PC-9 (cell line): ENCODE results near the gene GAL3ST1. TPM values are rescaled to one million over a fixed set of nuclear protein-coding genes. Genes with fewer than 3 reads are reported as not detected.
"Not testable (repeated sequence)": the region's sequence is repeated elsewhere in the genome, so short reads cannot be mapped to it uniquely, and the experiment has no call there.

ENCODE experiments used
- BruUV-seq: library from RNA; stranded (reverse); fragments of 400-500 nt; replicated peaks from 2 replicates; lab custom pipeline; 2021; lab: Mats Ljungman, UMichigan
- CTCF ChIA-PET: fragments of 300-600 bp; sonication (Branson Sonifier 250); formaldehyde crosslinking; loops from one replicate; lab custom pipeline; 2022; ENCODE audit warnings: antibody characterized with exemption; lab: Charles Lee
- POLR2A ChIA-PET: fragments of 300-600 bp; sonication (Branson Sonifier 250); formaldehyde crosslinking; loops from one replicate; lab custom pipeline; 2022; ENCODE audit warnings: antibody characterized with exemption; ENCODE audit not compliant: unreplicated experiment; lab: Charles Lee
- DNase-seq, 2 experiments: peaks; one replicate each; pipeline versions ENCODE4 v3.0.0 to v3.0.0-alpha.2; 2015 to 2022; ENCODE audit warnings: mixed read lengths in 1 of 2
- H2AFZ ChIP-seq: fragments of 200-600 bp; sonication (generic); 2 replicates; pipeline ENCODE4 v1.8.1; 2017; ENCODE audit warnings: antibody characterized with exemption
- H3F3A ChIP-seq: fragments of 200-600 bp; sonication (generic); 2 replicates; pipeline ENCODE4 v1.8.1; 2017; ENCODE audit warnings: antibody characterized with exemption, mild to moderate bottlenecking, low read depth; ENCODE audit not compliant: insufficient read depth
- H3K27ac ChIP-seq: fragments of 200-600 bp; sonication (generic); 2 replicates; pipeline ENCODE4 v1.6.1; 2016; ENCODE audit warnings: mixed run types
- H3K27me3 ChIP-seq: fragments of 200-600 bp; sonication (generic); 2 replicates; pipeline ENCODE4 v1.6.1; 2016; ENCODE audit warnings: low read depth, mixed run types; ENCODE audit not compliant: insufficient read depth
- H3K36me3 ChIP-seq: fragments of 200-600 bp; sonication (generic); 2 replicates; pipeline ENCODE4 v1.6.1; 2016; ENCODE audit warnings: low read depth, mixed run types
- H3K4me1 ChIP-seq: fragments of 200-600 bp; sonication (generic); replicated peaks from 2 replicates; pipeline ENCODE4 v1.6.1; 2016; ENCODE audit warnings: mixed run types; ENCODE audit not compliant: insufficient read depth
- H3K4me2 ChIP-seq: fragments of 200-600 bp; sonication (generic); 2 replicates; pipeline ENCODE4 v1.6.1; 2017; ENCODE audit warnings: mixed run types
- H3K4me3 ChIP-seq: fragments of 200-600 bp; sonication (generic); 2 replicates; pipeline ENCODE4 v1.6.1; 2016; ENCODE audit warnings: mixed run types
- H3K79me2 ChIP-seq: fragments of 200-600 bp; sonication (generic); 2 replicates; pipeline ENCODE4 v1.6.1; 2017; ENCODE audit warnings: low read depth, mixed run types
- H3K9me2 ChIP-seq: fragments of 200-600 bp; sonication (generic); 2 replicates; pipeline ENCODE4 v1.8.1; 2017; ENCODE audit warnings: mild to moderate bottlenecking; ENCODE audit not compliant: insufficient read depth
- H3K9me3 ChIP-seq: fragments of 200-600 bp; sonication (generic); 2 replicates; pipeline ENCODE4 v1.8.1; 2016; ENCODE audit warnings: low read depth; ENCODE audit not compliant: insufficient read depth
- H4K20me1 ChIP-seq: fragments of 200-600 bp; sonication (generic); 2 replicates; pipeline ENCODE4 v1.8.1; 2017; ENCODE audit not compliant: insufficient read depth
- EZH2 ChIP-seq: fragments of 200-600 bp; sonication (generic); IDR thresholded peaks from 2 replicates; pipeline ENCODE4 v1.8.0; 2017; ENCODE audit warnings: antibody characterized with exemption, low read depth
- intact Hi-C: fragments of 100-400 bp; cut with micrococcal nuclease; formaldehyde crosslinking; loops from one replicate; pipeline ENCODE4 v1.10.0; 2022; ENCODE audit not compliant: unreplicated experiment
- total RNA-seq: library from RNA; stranded (reverse); gene quantifications from 2 replicates; pipeline ENCODE4 v1.2.3, GENCODE V29; 2021
- TF ChIP-seq, protein P1 (sequence below): fragments of 200-600 bp; sonication (generic); conservative IDR thresholded peaks from 2 replicates; pipeline ENCODE4 v1.6.1; 2017; ENCODE audit warnings: mixed run types, antibody characterized with exemption, mild to moderate bottlenecking, moderate library complexity

Gene GAL3ST1
- total RNA-seq, 1 experiment from 2014 or later = 0.52 TPM

DNA sequence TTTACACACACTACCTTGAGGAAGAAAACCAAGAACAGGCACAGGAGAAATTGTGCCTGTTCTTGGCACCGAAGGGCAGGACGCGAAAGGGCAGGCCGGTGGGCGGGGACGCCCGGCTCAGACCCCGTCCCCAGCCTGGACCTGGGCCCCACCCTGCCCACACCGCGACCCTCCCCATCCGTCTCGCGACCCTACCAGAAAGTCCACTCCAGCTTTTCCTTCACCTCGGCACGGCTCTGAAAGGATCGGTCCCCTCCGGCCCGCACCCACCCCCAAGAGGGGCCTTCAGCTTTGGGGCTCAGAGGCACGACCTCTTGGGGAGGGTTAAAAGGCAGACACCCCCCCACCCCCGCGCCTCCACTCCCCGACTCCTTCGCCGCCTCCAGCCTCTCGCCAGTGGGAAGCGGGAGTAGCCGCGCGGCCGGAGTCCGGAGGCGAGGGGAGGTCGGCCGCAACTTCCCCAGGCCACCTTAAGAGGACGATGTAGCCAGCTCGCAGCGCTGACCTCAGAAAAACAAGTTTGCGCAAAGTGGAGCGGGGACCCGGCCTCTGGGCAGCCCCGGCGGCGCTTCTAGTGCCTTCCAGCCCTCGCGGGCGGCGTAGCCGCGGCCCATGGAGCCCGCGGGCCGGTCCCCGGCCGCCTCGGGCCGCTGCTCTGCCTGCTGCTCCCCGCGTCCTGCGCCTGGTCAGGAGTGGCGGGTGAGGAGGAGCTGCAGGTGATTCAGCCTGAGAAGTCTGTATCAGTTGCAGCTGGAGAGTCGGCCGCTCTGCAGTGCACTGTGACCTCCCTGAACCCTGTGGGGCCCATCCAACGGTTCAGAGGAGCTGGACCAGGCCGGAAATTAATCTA, 32.3 kb downstream of the GAL3ST1 start:
- POLR2A ChIA-PET = interaction anchor here (0.6 kb wide), 1 partner anchor 22 kb away, joined by 4 read pairs; no protein-coding TSS in a partner anchor
- intact Hi-C loops = no loop called here
- BruUV-seq = no TSS peak
- Histone ChIP-seq H3K9me2 (no peaks in the 10 kb centered on the region), H3K4me3 (no peak overlapping the region), H3K9me3 (no peaks in the 10 kb centered on the region), H2AFZ (no peak overlapping the region), H3F3A (no peaks in the 10 kb centered on the region; the same call in 1 of the 2 replicates), H3K79me2 (no peaks in the 10 kb centered on the region), H3K27me3 (no peaks in the 10 kb centered on the region), H3K4me1 (0 out of 2 replicates have a peak, but pooled peaks cover 9% of the 10 kb centered on the region), H4K20me1 (no peaks in the 10 kb centered on the region), H3K36me3 (no peaks in the 10 kb centered on the region), H3K4me2 (no peak overlapping the region), H3K27ac (no peak overlapping the region)
- no peak for DNase-seq
- no peak for TF ChIP-seq EZH2
- TF ChIP-seq, protein P1, sequence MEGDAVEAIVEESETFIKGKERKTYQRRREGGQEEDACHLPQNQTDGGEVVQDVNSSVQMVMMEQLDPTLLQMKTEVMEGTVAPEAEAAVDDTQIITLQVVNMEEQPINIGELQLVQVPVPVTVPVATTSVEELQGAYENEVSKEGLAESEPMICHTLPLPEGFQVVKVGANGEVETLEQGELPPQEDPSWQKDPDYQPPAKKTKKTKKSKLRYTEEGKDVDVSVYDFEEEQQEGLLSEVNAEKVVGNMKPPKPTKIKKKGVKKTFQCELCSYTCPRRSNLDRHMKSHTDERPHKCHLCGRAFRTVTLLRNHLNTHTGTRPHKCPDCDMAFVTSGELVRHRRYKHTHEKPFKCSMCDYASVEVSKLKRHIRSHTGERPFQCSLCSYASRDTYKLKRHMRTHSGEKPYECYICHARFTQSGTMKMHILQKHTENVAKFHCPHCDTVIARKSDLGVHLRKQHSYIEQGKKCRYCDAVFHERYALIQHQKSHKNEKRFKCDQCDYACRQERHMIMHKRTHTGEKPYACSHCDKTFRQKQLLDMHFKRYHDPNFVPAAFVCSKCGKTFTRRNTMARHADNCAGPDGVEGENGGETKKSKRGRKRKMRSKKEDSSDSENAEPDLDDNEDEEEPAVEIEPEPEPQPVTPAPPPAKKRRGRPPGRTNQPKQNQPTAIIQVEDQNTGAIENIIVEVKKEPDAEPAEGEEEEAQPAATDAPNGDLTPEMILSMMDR = no peak
- CTCF ChIA-PET = interaction anchor here (0.6 kb wide), 1 partner anchor 92 kb away, joined by 4 read pairs; no protein-coding TSS in a partner anchor

DNA sequence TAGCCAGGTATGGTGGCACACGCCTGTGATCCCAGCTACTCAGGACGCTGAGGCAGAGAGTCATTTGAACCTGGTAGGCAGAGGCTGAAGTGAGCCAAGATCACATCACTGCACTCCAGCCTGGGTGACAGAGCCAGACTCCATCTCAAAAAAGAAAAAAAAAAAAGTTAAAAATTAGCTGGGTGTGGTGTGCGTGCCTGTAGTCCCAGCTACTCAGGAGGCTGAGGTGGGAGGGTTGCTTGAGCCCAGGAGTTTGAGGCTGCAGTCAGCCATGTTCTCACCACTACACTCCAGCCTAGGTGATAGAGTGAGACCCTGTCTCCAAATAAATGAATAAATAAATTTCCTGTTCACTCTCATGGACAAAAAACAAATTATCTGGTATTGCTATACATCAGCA, 33.0 kb downstream of the GAL3ST1 start:
- POLR2A ChIA-PET, H3K4me2 ChIP-seq, H2AFZ ChIP-seq, intact Hi-C loops, H3K27ac ChIP-seq, CTCF ChIA-PET, H3K79me2 ChIP-seq, H3K36me3 ChIP-seq, H3K9me2 ChIP-seq, H4K20me1 ChIP-seq, H3F3A ChIP-seq, BruUV-seq, H3K4me1 ChIP-seq, H3K4me3 ChIP-seq, H3K27me3 ChIP-seq, H3K9me3 ChIP-seq, DNase-seq: not testable (repeated sequence)

DNA sequence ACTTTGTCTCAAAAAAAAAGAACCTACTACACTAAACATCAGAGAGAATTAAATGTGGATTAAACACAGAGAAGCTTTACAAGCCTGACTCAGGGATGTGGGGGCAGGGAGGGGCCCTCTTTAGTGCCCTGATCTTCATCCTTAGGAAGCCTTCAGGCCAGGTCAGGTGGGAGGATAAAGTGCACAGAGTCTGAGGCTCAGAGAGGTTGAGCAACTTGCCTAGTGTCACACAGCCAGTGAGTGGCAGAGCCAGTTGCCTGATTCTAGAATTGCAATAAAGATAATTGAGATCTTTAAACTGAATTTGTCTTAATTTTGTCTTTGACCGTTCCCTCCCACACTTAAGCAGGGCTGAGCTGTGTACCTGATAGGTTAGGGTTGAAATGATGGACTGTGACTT, 35.1 kb downstream of the GAL3ST1 start:
- Histone ChIP-seq H3K79me2 (no peaks in the 10 kb centered on the region), H4K20me1 (no peaks in the 10 kb centered on the region), H2AFZ (no peak overlapping the region), H3K27ac (no peak overlapping the region), H3K4me2 (no peak overlapping the region), H3K4me3 (no peak overlapping the region), H3K36me3 (no peaks in the 10 kb centered on the region), H3K9me2 (no peaks in the 10 kb centered on the region), H3K4me1 (no peaks in the 10 kb centered on the region), H3F3A (no peaks in the 10 kb centered on the region; the same call in 1 of the 2 replicates), H3K9me3 (no peaks in the 10 kb centered on the region), H3K27me3 (no peaks in the 10 kb centered on the region)
- ChIA-PET CTCF (no interaction called here), POLR2A (no interaction called here)
- TF ChIP-seq, protein P1 = no peak
- TF ChIP-seq EZH2 = no peak
- DNase-seq = no peak
- BruUV-seq = no TSS peak
- intact Hi-C loops = no loop called here
